ENCODE data around the gene ACTR2.

Gene ACTR2

GRCh38 chr2:65278531-65278981 lies 50.9 kb downstream of the ACTR2 start:
- no peak for DNase-seq (ENCODE audit: low read depth in 2 of 2)

- no peak for DNase-seq (ENCODE audit: low read depth in 2 of 2)
Measured at GRCh38 chr2:65279756-65280155, 52.1 kb downstream of the ACTR2 start.

- no peak for DNase-seq (ENCODE audit: low read depth in 2 of 2)
Measured at GRCh38 chr2:65281627-65282351, 54.2 kb downstream of the ACTR2 start.

GRCh38 chr2:65282477-65283053 lies 54.9 kb downstream of the ACTR2 start:
- DNase-seq (ENCODE audit: low read depth in 2 of 2): no peak

- DNase-seq (ENCODE audit: low read depth in 2 of 2): no peak
Measured at GRCh38 chr2:65287364-65287763, 59.7 kb downstream of the ACTR2 start.

GRCh38 chr2:65291216-65292105 lies 63.8 kb downstream of the ACTR2 start:
- no peak for DNase-seq (ENCODE audit: low read depth in 2 of 2)

- no peak for DNase-seq (ENCODE audit: low read depth in 2 of 2)
Measured at GRCh38 chr2:65292106-65292400, 64.4 kb downstream of the ACTR2 start.

- DNase-seq (ENCODE audit: low read depth in 2 of 2): no peak
Measured at GRCh38 chr2:65292461-65293011, 64.9 kb downstream of the ACTR2 start.

GRCh38 chr2:65293376-65293775 lies 65.7 kb downstream of the ACTR2 start:
- DNase-seq (ENCODE audit: low read depth in 2 of 2): no peak

- no peak for DNase-seq (ENCODE audit: low read depth in 2 of 2)
Measured at GRCh38 chr2:65294136-65294535, 66.5 kb downstream of the ACTR2 start.

- no peak for DNase-seq (ENCODE audit: low read depth in 2 of 2)
Measured at GRCh38 chr2:65294701-65295100, 67.1 kb downstream of the ACTR2 start.

- no peak for DNase-seq (ENCODE audit: low read depth in 2 of 2)
Measured at GRCh38 chr2:65296971-65297370, 69.3 kb downstream of the ACTR2 start.

- no peak for DNase-seq (ENCODE audit: low read depth in 2 of 2)
Measured at GRCh38 chr2:65297544-65297943, 69.9 kb downstream of the ACTR2 start.

- DNase-seq (ENCODE audit: low read depth in 2 of 2): no peak
Measured at GRCh38 chr2:65298089-65298488, 70.5 kb downstream of the ACTR2 start.

- DNase-seq (ENCODE audit: low read depth in 2 of 2): peak; percentile 6 to 15
Measured at GRCh38 chr2:65299246-65299645, 71.6 kb downstream of the ACTR2 start.

- DNase-seq (ENCODE audit: low read depth in 2 of 2): no peak
Measured at GRCh38 chr2:65300134-65300760, 72.6 kb downstream of the ACTR2 start.

GRCh38 chr2:65300761-65301711 lies 73.4 kb downstream of the ACTR2 start:
- DNase-seq (ENCODE audit: low read depth in 2 of 2): peak; percentile 42 to 70

- no peak for DNase-seq (ENCODE audit: low read depth in 2 of 2)
Measured at GRCh38 chr2:65305934-65306333, 78.3 kb downstream of the ACTR2 start.

- DNase-seq (ENCODE audit: low read depth in 2 of 2): no peak
Measured at GRCh38 chr2:65309699-65310098, 82.1 kb downstream of the ACTR2 start.

- no peak for DNase-seq (ENCODE audit: low read depth in 2 of 2)
Measured at GRCh38 chr2:65311049-65311448, 83.4 kb downstream of the ACTR2 start.

- no peak for DNase-seq (ENCODE audit: low read depth in 2 of 2)
Measured at GRCh38 chr2:65311596-65311995, 84.0 kb downstream of the ACTR2 start.

Measured in stimulated activated CD8-positive, alpha-beta memory T cell treated with anti-CD3 and anti-CD28 coated beads, Interleukin-7, amount 100 ng/mL, for 4 hours (primary cell).